ENCODE data around the gene C19orf25.

C19orf25 gene

GRCh38 chr19:1470305-1471009 is 8.6 kb downstream of the C19orf25 start:
- Mint-ChIP-seq H3K36me3 (ENCODE audit: low read depth) (peaks cover 11% of the 10 kb centered on the region), H3K4me1 (ENCODE audit: low read depth) (peaks cover 19% of the 10 kb centered on the region), H3K27ac (peak overlapping the region; percentile 82), H3K9me3 (no peaks in the 10 kb centered on the region), H3K4me3 (peak overlapping the region; percentile 46), H3K27me3 (peaks cover 11% of the 10 kb centered on the region)
- peak; percentile 84 for DNase-seq

- no peak for DNase-seq
- peaks cover 19% of the 10 kb centered on the region for H3K4me1 Mint-ChIP-seq (ENCODE audit: low read depth)
- H3K9me3 Mint-ChIP-seq: no peaks in the 10 kb centered on the region
- peak overlapping the region; percentile 82 for H3K27ac Mint-ChIP-seq
- peaks cover 11% of the 10 kb centered on the region for H3K27me3 Mint-ChIP-seq
- peaks cover 6% of the 10 kb centered on the region for H3K36me3 Mint-ChIP-seq (ENCODE audit: low read depth)
- H3K4me3 Mint-ChIP-seq: peak overlapping the region; percentile 44
Measured at GRCh38 chr19:1470055-1470304, 9.0 kb downstream of the C19orf25 start.

- H3K4me1 Mint-ChIP-seq (ENCODE audit: low read depth): peaks cover 19% of the 10 kb centered on the region
- no peak overlapping the region for H3K27ac Mint-ChIP-seq
- H3K4me3 Mint-ChIP-seq: no peak overlapping the region
- peak; percentile 62 for DNase-seq
- H3K27me3 Mint-ChIP-seq: peaks cover 13% of the 10 kb centered on the region
- H3K9me3 Mint-ChIP-seq: no peaks in the 10 kb centered on the region
- peaks cover 4% of the 10 kb centered on the region for H3K36me3 Mint-ChIP-seq (ENCODE audit: low read depth)
Measured at GRCh38 chr19:1469255-1470054, 9.6 kb downstream of the C19orf25 start.

GRCh38 chr19:1468821-1469254 is 10.2 kb downstream of the C19orf25 start:
- Mint-ChIP-seq H3K36me3 (ENCODE audit: low read depth) (peaks cover 2% of the 10 kb centered on the region), H3K4me3 (peak overlapping the region; percentile 44), H3K4me1 (ENCODE audit: low read depth) (peaks cover 19% of the 10 kb centered on the region), H3K27ac (peak overlapping the region; percentile 29), H3K27me3 (peaks cover 13% of the 10 kb centered on the region), H3K9me3 (no peaks in the 10 kb centered on the region)
- DNase-seq: peak; percentile 72

GRCh38 chr19:1468274-1468820 is 10.7 kb downstream of the C19orf25 start:
- peaks cover 13% of the 10 kb centered on the region for H3K27me3 Mint-ChIP-seq
- no peak overlapping the region for H3K27ac Mint-ChIP-seq
- peaks cover under 1% of the 10 kb centered on the region for H3K36me3 Mint-ChIP-seq (ENCODE audit: low read depth)
- H3K4me3 Mint-ChIP-seq: peak overlapping the region; percentile 44
- H3K4me1 Mint-ChIP-seq (ENCODE audit: low read depth): peaks cover 19% of the 10 kb centered on the region
- peak; percentile 57 for DNase-seq
- H3K9me3 Mint-ChIP-seq: no peaks in the 10 kb centered on the region

GRCh38 chr19:1467490-1468273 is 11.3 kb downstream of the C19orf25 start:
- DNase-seq: peak; percentile 46
- H3K9me3 Mint-ChIP-seq: no peaks in the 10 kb centered on the region

GRCh38 chr19:1467215-1467489 is 11.9 kb downstream of the C19orf25 start:
- no peaks in the 10 kb centered on the region for H3K36me3 Mint-ChIP-seq (ENCODE audit: low read depth)
- H3K27ac Mint-ChIP-seq: no peak overlapping the region
- H3K4me3 Mint-ChIP-seq: no peak overlapping the region
- peaks cover 15% of the 10 kb centered on the region for H3K4me1 Mint-ChIP-seq (ENCODE audit: low read depth)
- no peaks in the 10 kb centered on the region for H3K9me3 Mint-ChIP-seq
- H3K27me3 Mint-ChIP-seq: peaks cover 13% of the 10 kb centered on the region
- no peak for DNase-seq

More at GRCh38 chr19:1467490-1468273, 11.3 kb downstream of the C19orf25 start:
- H3K27me3 Mint-ChIP-seq: peaks cover 13% of the 10 kb centered on the region
- H3K27ac Mint-ChIP-seq: no peak overlapping the region
- H3K4me1 Mint-ChIP-seq (ENCODE audit: low read depth): peaks cover 16% of the 10 kb centered on the region
- no peaks in the 10 kb centered on the region for H3K36me3 Mint-ChIP-seq (ENCODE audit: low read depth)
- H3K4me3 Mint-ChIP-seq: no peak overlapping the region

- no peak overlapping the region for H3K4me3 Mint-ChIP-seq
- no peaks in the 10 kb centered on the region for H3K36me3 Mint-ChIP-seq (ENCODE audit: low read depth)
- no peaks in the 10 kb centered on the region for H3K9me3 Mint-ChIP-seq
Measured at GRCh38 chr19:1466461-1467214, 12.4 kb downstream of the C19orf25 start.

GRCh38 chr19:1466018-1466460 is 13.0 kb downstream of the C19orf25 start:
- H3K36me3 Mint-ChIP-seq (ENCODE audit: low read depth): no peaks in the 10 kb centered on the region
- DNase-seq: peak; percentile 29
- H3K27me3 Mint-ChIP-seq: peaks cover 13% of the 10 kb centered on the region
- no peak overlapping the region for H3K27ac Mint-ChIP-seq
- H3K4me3 Mint-ChIP-seq: no peak overlapping the region
- peaks cover 6% of the 10 kb centered on the region for H3K4me1 Mint-ChIP-seq (ENCODE audit: low read depth)
- H3K9me3 Mint-ChIP-seq: no peaks in the 10 kb centered on the region

More at GRCh38 chr19:1466461-1467214, 12.4 kb downstream of the C19orf25 start:
- DNase-seq: peak; percentile 42
- no peak overlapping the region for H3K27ac Mint-ChIP-seq
- peaks cover 10% of the 10 kb centered on the region for H3K4me1 Mint-ChIP-seq (ENCODE audit: low read depth)
- H3K27me3 Mint-ChIP-seq: peaks cover 13% of the 10 kb centered on the region

- no peak overlapping the region for H3K27ac Mint-ChIP-seq
- peak; percentile 54 for DNase-seq
- H3K4me3 Mint-ChIP-seq: no peak overlapping the region
- H3K27me3 Mint-ChIP-seq: peaks cover 13% of the 10 kb centered on the region
- H3K4me1 Mint-ChIP-seq (ENCODE audit: low read depth): peaks cover 6% of the 10 kb centered on the region
- no peaks in the 10 kb centered on the region for H3K36me3 Mint-ChIP-seq (ENCODE audit: low read depth)
- H3K9me3 Mint-ChIP-seq: no peaks in the 10 kb centered on the region
Measured at GRCh38 chr19:1465191-1466016, 13.6 kb downstream of the C19orf25 start.

GRCh38 chr19:1461862-1462261 is 17.2 kb downstream of the C19orf25 start:
- peaks cover 6% of the 10 kb centered on the region for H3K4me1 Mint-ChIP-seq (ENCODE audit: low read depth)
- peak; percentile 17 for DNase-seq
- H3K27ac Mint-ChIP-seq: no peak overlapping the region
- H3K36me3 Mint-ChIP-seq (ENCODE audit: low read depth): no peaks in the 10 kb centered on the region
- peaks cover 24% of the 10 kb centered on the region for H3K27me3 Mint-ChIP-seq
- no peak overlapping the region for H3K4me3 Mint-ChIP-seq
- no peaks in the 10 kb centered on the region for H3K9me3 Mint-ChIP-seq

GRCh38 chr19:1460033-1460995 is 18.7 kb downstream of the C19orf25 start:
- Mint-ChIP-seq H3K9me3 (no peaks in the 10 kb centered on the region), H3K27me3 (peaks cover 31% of the 10 kb centered on the region)

More at GRCh38 chr19:1460033-1460995, 18.7 kb downstream of the C19orf25 start:
- no peak for DNase-seq
- H3K27ac Mint-ChIP-seq: no peak overlapping the region
- peaks cover 11% of the 10 kb centered on the region for H3K4me1 Mint-ChIP-seq (ENCODE audit: low read depth)
- no peak overlapping the region for H3K4me3 Mint-ChIP-seq
- H3K36me3 Mint-ChIP-seq (ENCODE audit: low read depth): no peaks in the 10 kb centered on the region
